Measurements from ENCODE around the gene AGAP3.

Gene AGAP3

DNA sequence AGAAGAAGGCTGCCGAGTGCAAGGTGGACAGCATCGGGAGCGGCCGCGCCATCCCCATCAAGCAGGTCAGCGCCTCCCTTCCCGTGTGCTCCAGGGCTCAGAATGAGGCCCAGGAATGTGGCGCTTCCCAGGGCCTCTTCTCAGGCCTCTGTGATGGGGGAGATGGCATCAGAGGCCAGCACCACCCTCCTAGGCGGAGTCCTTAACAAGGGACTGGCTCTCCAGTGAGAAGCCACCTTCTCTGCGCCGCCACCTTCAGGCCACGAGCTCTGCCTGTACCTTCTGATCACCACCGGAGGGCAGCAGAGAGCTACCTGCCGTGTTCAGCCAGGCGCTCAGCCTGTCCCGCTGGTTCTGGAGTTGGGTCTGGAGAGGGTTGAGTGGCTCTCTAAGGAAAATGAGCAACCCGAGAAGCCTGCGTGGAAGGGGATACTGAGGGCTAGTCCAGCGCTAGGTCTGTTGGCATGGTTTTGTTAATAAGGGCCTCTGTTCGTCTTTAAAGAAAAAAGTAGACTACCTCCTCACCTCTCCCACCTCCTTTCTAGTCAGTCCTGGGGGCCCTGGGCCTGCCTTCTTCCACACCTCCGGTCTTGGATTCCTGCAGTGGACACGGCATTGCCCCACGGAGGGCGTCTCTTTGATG is 37.7 kb downstream of the AGAP3 start:
- DNase-seq (ENCODE audit: insufficient read length) (peak; percentile 98), FAIRE-seq (peak; percentile 90)
- no peak for TF ChIP-seq POLR2A (IDR thresholded peaks at IDR 0.05; ENCODE audit: low read depth, low read length)
- TF ChIP-seq POLR2AphosphoS5 (IDR thresholded peaks at IDR 0.05; ENCODE audit: low read depth, low read length), result no peak
- no peak for TF ChIP-seq TAF1 (IDR thresholded peaks at IDR 0.05; ENCODE audit: borderline replicate concordance, low read depth, low read length)

DNA sequence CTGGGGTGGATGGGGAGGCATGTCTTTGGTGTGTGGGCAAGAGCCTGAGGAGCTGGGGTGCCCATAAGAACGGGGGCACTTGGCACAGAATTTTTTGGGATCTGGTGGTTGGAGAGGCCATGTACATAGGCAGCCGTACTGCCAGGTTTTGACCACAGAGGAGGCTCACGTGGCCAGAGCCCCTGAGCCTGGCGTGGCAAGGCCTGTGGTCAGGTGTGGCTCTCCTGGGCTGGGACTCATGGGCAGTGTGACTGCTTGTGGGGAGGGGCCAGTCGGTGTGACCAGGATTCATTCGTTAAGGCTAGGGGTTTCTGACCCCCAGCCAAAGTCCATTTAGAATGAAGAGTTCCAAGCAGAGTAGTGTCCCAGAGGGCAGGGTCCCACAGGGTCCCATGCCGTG is 38.2 kb downstream of the AGAP3 start:
- no peak for DNase-seq (ENCODE audit: insufficient read length)
- TF ChIP-seq POLR2A (IDR thresholded peaks at IDR 0.05; ENCODE audit: low read depth, low read length) (no peak), POLR2AphosphoS5 (IDR thresholded peaks at IDR 0.05; ENCODE audit: low read depth, low read length) (no peak), TAF1 (IDR thresholded peaks at IDR 0.05; ENCODE audit: borderline replicate concordance, low read depth, low read length) (no peak)
- no peak for FAIRE-seq

DNA sequence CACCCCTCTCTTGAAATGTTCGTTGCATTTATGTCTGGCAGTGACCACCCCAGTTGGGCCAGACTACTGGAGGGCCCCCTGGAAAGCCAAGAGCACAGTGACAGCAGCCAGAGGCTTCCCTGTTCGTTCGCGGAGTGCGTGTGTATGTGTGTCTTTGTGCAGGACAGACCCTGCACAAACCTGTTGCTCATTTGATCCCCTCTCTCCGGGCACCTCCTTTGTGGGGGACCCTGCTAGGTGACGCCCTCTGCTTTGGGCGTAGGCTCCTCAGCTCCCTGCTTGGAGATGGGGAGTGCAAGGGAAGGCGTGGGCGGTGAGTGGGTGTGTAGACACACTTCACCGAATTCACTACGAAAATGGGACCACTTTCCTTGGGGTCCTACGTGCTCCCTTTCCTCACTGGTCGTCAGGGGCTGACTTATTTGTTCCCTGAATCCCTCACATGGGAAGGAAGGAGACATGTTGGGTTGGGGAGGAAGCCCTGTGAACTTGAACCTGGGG is 38.7 kb downstream of the AGAP3 start:
- no peak for DNase-seq (ENCODE audit: insufficient read length)
- FAIRE-seq, result no peak
- TF ChIP-seq POLR2AphosphoS5 (IDR thresholded peaks at IDR 0.05; ENCODE audit: low read depth, low read length), result no peak
- no peak for TF ChIP-seq POLR2A (IDR thresholded peaks at IDR 0.05; ENCODE audit: low read depth, low read length)
- no peak for TF ChIP-seq TAF1 (IDR thresholded peaks at IDR 0.05; ENCODE audit: borderline replicate concordance, low read depth, low read length)

- DNase-seq (ENCODE audit: insufficient read length), result no peak
- no peak for FAIRE-seq
- no peak for TF ChIP-seq TAF1 (IDR thresholded peaks at IDR 0.05; ENCODE audit: borderline replicate concordance, low read depth, low read length)
- no peak for TF ChIP-seq POLR2A (IDR thresholded peaks at IDR 0.05; ENCODE audit: low read depth, low read length)
- TF ChIP-seq POLR2AphosphoS5 (IDR thresholded peaks at IDR 0.05; ENCODE audit: low read depth, low read length), result no peak
Observed at GRCh38 chr7:151125470-151125845, 39.2 kb downstream of the AGAP3 start.

- no peak for TF ChIP-seq POLR2AphosphoS5 (IDR thresholded peaks at IDR 0.05; ENCODE audit: low read depth, low read length)
- no peak for TF ChIP-seq TAF1 (IDR thresholded peaks at IDR 0.05; ENCODE audit: borderline replicate concordance, low read depth, low read length)
- no peak for TF ChIP-seq POLR2A (IDR thresholded peaks at IDR 0.05; ENCODE audit: low read depth, low read length)
- FAIRE-seq (no peak), DNase-seq (ENCODE audit: insufficient read length) (no peak)
Observed at GRCh38 chr7:151125846-151126481, 39.7 kb downstream of the AGAP3 start.

GRCh38 chr7:151126491-151127137 is 40.3 kb downstream of the AGAP3 start:
- DNase-seq (ENCODE audit: insufficient read length), result no peak

GRCh38 chr7:151128144-151128543 is 41.9 kb downstream of the AGAP3 start:
- TF ChIP-seq POLR2A (IDR thresholded peaks at IDR 0.05; ENCODE audit: low read depth, low read length), result no peak
- no peak for TF ChIP-seq POLR2AphosphoS5 (IDR thresholded peaks at IDR 0.05; ENCODE audit: low read depth, low read length)
- no peak for TF ChIP-seq TAF1 (IDR thresholded peaks at IDR 0.05; ENCODE audit: borderline replicate concordance, low read depth, low read length)
- FAIRE-seq (no peak), DNase-seq (ENCODE audit: insufficient read length) (no peak)

More at GRCh38 chr7:151126491-151127137, 40.3 kb downstream of the AGAP3 start:
- TF ChIP-seq POLR2AphosphoS5 (IDR thresholded peaks at IDR 0.05; ENCODE audit: low read depth, low read length), result no peak
- TF ChIP-seq POLR2A (IDR thresholded peaks at IDR 0.05; ENCODE audit: low read depth, low read length), result no peak
- no peak for TF ChIP-seq TAF1 (IDR thresholded peaks at IDR 0.05; ENCODE audit: borderline replicate concordance, low read depth, low read length)
- no peak for FAIRE-seq

DNA sequence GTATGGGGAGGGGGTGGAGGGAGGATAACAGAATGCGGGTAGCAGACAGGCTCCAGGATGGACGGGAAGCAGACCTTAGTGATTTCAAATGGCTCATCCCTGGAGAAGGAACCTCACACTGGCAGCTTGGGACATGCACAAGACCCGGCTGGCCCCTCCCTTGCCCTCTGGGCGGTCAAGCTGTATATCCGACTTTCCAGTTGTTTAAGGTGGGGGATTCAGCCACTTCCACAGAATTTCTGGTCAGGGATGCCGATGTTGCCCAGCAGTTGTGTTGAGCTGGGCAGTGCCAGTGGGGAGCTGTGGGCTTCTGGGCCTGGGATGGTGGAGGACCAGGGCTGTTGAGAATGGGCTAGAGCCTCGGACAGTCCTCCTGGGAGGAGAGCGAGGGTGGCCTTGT is 42.4 kb downstream of the AGAP3 start:
- DNase-seq (ENCODE audit: insufficient read length) (no peak), FAIRE-seq (no peak)
- TF ChIP-seq TAF1 (IDR thresholded peaks at IDR 0.05; ENCODE audit: borderline replicate concordance, low read depth, low read length) (no peak), POLR2A (IDR thresholded peaks at IDR 0.05; ENCODE audit: low read depth, low read length) (no peak), POLR2AphosphoS5 (IDR thresholded peaks at IDR 0.05; ENCODE audit: low read depth, low read length) (no peak)

DNA sequence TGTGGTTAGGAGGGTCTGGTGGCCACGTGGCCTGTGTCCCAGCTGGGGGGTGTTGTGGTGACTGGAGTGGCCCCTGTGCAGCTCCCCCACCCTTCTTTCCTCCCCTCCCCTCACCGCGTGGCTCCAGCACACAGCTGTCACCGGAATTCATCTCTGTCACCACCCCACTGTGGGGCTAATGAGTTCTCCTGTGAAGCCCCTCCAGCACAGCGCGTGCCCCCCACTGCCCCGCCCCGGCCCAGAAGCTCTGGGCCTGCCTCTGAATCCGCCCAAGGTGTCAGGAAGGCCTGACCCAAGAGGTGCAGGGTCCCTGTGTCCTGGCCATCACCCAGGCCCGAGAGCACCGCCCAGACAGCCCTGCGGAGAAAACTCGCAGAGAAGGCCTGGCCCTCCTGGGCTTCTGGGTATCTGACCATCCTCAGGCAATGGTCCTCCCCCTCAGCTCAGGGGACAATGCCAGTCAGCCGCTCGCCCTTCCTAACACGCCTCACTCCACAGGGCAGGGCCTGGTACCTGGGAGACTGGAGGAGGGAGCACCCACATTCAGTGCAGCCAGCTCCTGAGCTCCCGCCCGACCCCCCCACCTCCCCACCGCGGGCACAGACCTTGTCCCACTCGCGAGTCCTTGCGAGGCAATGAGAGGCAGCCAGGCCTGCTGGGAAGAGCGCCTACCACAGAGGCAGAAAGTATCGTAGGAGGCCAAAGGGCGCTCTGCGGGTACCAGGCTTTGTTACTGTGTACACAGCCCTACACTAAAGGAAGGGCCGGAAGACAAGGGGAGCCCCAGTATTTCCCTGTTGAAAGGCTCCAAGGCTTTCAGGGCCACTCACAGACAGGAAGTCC is 43.1 kb downstream of the AGAP3 start:
- DNase-seq (ENCODE audit: insufficient read length) (no peak), FAIRE-seq (no peak)
- TF ChIP-seq TAF1 (IDR thresholded peaks at IDR 0.05; ENCODE audit: borderline replicate concordance, low read depth, low read length) (no peak), POLR2AphosphoS5 (IDR thresholded peaks at IDR 0.05; ENCODE audit: low read depth, low read length) (no peak), POLR2A (IDR thresholded peaks at IDR 0.05; ENCODE audit: low read depth, low read length) (no peak)

DNA sequence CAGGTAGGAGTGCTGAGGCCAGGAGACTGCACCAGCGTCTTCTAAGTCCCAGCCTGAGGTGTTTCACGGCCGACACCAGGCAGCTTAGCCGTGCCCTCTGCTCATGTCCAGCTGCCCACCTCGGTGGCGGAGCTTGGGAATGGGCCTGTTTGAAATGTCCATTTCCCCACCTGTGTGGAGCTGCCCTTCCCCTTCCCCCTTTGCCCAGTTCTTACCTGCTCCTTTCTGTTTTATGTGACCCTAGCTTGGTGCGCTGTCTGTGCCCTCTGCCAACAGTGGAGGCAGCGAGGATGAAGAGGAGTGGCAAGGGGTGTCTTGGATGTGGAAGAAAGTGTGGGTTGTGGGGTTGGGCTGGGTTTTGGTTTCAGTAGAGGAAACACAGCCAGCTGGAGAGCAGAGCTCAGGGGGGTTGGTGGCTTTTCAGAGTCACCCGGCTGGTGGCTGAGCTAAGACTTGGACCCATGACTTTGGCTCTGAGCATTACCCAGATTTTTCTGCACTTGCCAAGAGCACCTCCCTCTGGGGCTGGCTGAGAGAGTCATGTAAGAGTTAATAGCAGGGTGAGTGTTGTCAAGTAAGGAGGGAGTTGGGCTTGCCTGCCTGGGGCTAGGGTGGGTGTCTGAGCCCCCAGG is 43.8 kb downstream of the AGAP3 start:
- no peak for FAIRE-seq
- DNase-seq (ENCODE audit: insufficient read length), result no peak
- TF ChIP-seq POLR2A (IDR thresholded peaks at IDR 0.05; ENCODE audit: low read depth, low read length) (no peak), POLR2AphosphoS5 (IDR thresholded peaks at IDR 0.05; ENCODE audit: low read depth, low read length) (no peak), TAF1 (IDR thresholded peaks at IDR 0.05; ENCODE audit: borderline replicate concordance, low read depth, low read length) (no peak)

Data from GM12892 (cell line).